Skeletal muscle satellite cell (primary cell): ENCODE results near the gene ZNHIT3.
"Not testable (repeated sequence)": the region's sequence is repeated elsewhere in the genome, so short reads cannot be mapped to it uniquely, and the experiment has no call there.

ENCODE experiments used
- H3K27me3 ChIP-seq: 2 replicates; pipeline ENCODE4 v1.7.0; 2013; ENCODE audit warnings: low read length; ENCODE audit not compliant: control insufficient read depth, insufficient read depth
- H3K36me3 ChIP-seq: 2 replicates; pipeline ENCODE4 v1.7.0; 2013; ENCODE audit warnings: mild to moderate bottlenecking, control low read depth, low read length; ENCODE audit not compliant: insufficient read depth
- H3K4me1 ChIP-seq: 2 replicates; pipeline ENCODE4 v1.7.0; 2013; ENCODE audit warnings: low read length; ENCODE audit not compliant: control insufficient read depth, insufficient read depth
- H3K4me2 ChIP-seq: 2 replicates; pipeline ENCODE4 v1.7.0; 2013; ENCODE audit warnings: mild to moderate bottlenecking, low read length
- H3K4me3 ChIP-seq: 2 replicates; pipeline ENCODE4 v1.7.0; 2013; ENCODE audit warnings: low read length
- H3K9ac ChIP-seq: 2 replicates; pipeline ENCODE4 v1.7.0; 2013; ENCODE audit warnings: mild to moderate bottlenecking, low read depth, low read length, moderate library complexity
- H3K9me3 ChIP-seq: replicated peaks from 2 replicates; pipeline ENCODE4 v1.7.0; 2013; ENCODE audit warnings: mild to moderate bottlenecking, control low read depth, low read length

Gene ZNHIT3

DNA sequence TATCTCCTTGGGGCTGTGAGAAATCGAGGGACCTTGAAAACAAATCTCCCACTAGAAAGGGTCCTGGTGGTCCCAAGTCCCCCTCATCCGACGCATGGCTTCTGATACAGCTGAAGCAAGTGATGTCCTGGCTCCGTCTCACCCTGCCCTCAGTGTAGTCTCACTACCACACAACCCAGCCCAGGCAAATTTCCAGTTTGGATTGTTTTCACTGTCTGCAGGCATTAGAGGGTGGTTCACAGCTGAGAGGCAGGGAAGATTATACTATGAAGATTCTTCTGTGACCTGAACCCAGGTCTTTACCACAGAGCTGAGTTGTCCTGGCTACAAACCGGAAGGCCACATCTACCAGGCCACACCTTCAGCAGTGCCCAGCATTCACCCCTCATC lies 17.7 kb downstream of the ZNHIT3 start:
- Histone ChIP-seq H3K4me2 (no peak overlapping the region), H3K36me3 (peaks cover 60% of the 10 kb centered on the region), H3K27me3 (no peaks in the 10 kb centered on the region), H3K4me3 (no peak overlapping the region), H3K4me1 (no peaks in the 10 kb centered on the region), H3K9ac (no peak overlapping the region), H3K9me3 (no peaks in the 10 kb centered on the region)

DNA sequence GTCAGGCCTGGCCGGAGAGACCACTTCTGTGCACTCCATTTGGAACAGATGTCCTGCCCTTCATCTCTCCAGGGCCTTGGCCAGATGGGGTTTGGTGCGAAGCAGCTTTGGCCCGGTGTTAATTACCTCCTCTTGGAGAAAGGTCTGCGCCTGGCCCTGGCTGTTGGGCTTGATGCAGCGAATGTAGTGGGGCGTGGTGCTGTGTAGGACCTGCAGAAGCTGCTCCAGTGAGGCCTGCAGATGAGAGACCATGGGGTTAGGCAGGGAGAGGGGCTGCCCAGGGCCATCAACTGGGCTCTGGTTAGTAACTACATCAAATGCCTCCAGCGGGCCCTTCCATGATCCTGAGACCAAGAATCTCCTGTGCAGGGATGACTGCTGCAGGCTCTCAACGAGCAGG lies 18.7 kb downstream of the ZNHIT3 start:
- H3K4me2 ChIP-seq, result no peak overlapping the region

GRCh38 chr17:36506249-36506826 lies 19.9 kb downstream of the ZNHIT3 start:
- Histone ChIP-seq H3K4me2 (no peak overlapping the region), H3K36me3 (peaks cover 68% of the 10 kb centered on the region), H3K27me3 (no peaks in the 10 kb centered on the region), H3K4me1 (no peaks in the 10 kb centered on the region), H3K9me3 (no peaks in the 10 kb centered on the region), H3K9ac (no peak overlapping the region), H3K4me3 (no peak overlapping the region)

More for the DNA sequence above, 18.7 kb downstream of the ZNHIT3 start:
- no peaks in the 10 kb centered on the region for H3K9me3 ChIP-seq
- H3K27me3 ChIP-seq, result no peaks in the 10 kb centered on the region
- no peak overlapping the region for H3K9ac ChIP-seq
- no peak overlapping the region for H3K4me3 ChIP-seq
- H3K36me3 ChIP-seq, result peaks cover 67% of the 10 kb centered on the region
- no peaks in the 10 kb centered on the region for H3K4me1 ChIP-seq

DNA sequence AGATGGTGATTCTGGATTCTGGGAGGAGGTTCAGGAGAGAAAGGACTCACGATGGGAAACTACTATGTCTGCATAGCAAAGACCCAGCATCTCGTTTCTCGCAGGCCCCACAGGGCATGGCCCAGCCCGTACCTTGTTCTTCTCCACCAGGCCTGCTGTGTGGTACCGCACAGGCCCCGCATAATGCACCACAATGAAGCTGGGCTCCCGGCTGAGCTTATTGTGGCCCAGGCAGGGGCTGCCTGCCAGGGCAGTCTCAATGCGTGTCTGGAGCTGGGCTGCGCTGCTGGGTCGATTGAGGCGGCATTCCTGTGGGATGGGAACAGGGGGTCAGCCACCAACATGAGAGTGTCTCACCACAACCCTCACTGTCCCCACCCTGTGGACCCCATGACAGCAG lies 20.4 kb downstream of the ZNHIT3 start:
- H3K27me3 ChIP-seq, result no peaks in the 10 kb centered on the region
- H3K36me3 ChIP-seq, result peaks cover 69% of the 10 kb centered on the region
- no peaks in the 10 kb centered on the region for H3K4me1 ChIP-seq
- no peak overlapping the region for H3K4me3 ChIP-seq
- no peaks in the 10 kb centered on the region for H3K9me3 ChIP-seq
- H3K4me2 ChIP-seq, result no peak overlapping the region
- no peak overlapping the region for H3K9ac ChIP-seq

DNA sequence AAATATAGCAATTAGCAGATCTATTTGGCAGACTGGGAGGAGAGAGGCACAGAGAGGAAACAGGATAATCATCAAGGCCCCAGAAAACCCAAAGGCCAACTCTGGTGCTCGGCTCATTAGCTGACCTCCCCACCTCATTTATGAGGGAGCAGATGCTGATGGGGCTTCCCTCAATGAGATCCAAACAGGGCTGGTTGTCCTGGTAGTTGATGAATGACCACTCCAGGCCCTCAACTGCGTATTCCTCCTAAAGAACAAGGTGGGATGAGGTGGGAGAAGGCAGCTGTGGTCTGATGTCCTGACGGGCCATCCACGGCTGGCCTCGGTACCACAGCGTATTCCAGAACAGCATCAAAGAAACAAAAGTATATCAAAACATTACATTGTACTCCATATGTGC lies 20.8 kb downstream of the ZNHIT3 start:
- no peak overlapping the region for H3K4me2 ChIP-seq
- peaks cover 67% of the 10 kb centered on the region for H3K36me3 ChIP-seq
- no peak overlapping the region for H3K9ac ChIP-seq
- H3K4me3 ChIP-seq, result no peak overlapping the region
- no peaks in the 10 kb centered on the region for H3K9me3 ChIP-seq
- H3K4me1 ChIP-seq, result no peaks in the 10 kb centered on the region
- no peaks in the 10 kb centered on the region for H3K27me3 ChIP-seq

GRCh38 chr17:36508439-36508838 lies 22.0 kb downstream of the ZNHIT3 start:
- not testable (repeated sequence) for H3K4me2 ChIP-seq, H3K9ac ChIP-seq, H3K4me3 ChIP-seq, H3K27me3 ChIP-seq, H3K9me3 ChIP-seq, H3K4me1 ChIP-seq
- H3K36me3 ChIP-seq, result peaks cover 68% of the 10 kb centered on the region

GRCh38 chr17:36509272-36509985 lies 22.9 kb downstream of the ZNHIT3 start:
- H3K4me2 ChIP-seq, result no peak overlapping the region
- no peaks in the 10 kb centered on the region for H3K4me1 ChIP-seq
- no peaks in the 10 kb centered on the region for H3K9me3 ChIP-seq
- no peaks in the 10 kb centered on the region for H3K27me3 ChIP-seq
- H3K4me3 ChIP-seq, result no peak overlapping the region
- H3K9ac ChIP-seq, result no peak overlapping the region
- H3K36me3 ChIP-seq, result peaks cover 66% of the 10 kb centered on the region

DNA sequence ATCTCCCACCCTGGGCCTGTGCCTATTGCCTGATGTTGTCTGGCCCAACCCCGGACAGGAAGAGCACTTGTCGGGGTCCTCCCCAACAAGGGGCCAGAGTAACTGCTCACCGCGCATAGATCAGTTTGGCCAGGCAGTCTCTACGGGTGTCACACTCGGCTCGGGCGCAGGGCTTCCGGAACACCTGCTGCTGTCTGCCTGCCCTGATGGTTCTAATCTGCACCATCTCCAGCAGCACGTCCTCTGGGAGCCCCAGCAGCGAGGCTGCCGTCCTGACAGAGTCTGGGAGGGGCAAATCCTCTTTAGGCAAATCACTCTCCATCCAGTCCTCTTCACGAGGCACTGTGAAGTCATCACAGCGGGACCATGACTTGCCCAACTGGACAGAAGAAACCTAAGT lies 24.2 kb downstream of the ZNHIT3 start:
- Histone ChIP-seq H3K9ac (no peak overlapping the region), H3K27me3 (no peaks in the 10 kb centered on the region), H3K4me1 (no peaks in the 10 kb centered on the region), H3K4me2 (no peak overlapping the region), H3K36me3 (peaks cover 69% of the 10 kb centered on the region), H3K4me3 (no peak overlapping the region), H3K9me3 (no peaks in the 10 kb centered on the region)

- Histone ChIP-seq H3K4me2 (no peak overlapping the region), H3K9ac (no peak overlapping the region), H3K27me3 (no peaks in the 10 kb centered on the region), H3K36me3 (peaks cover 69% of the 10 kb centered on the region), H3K4me1 (no peaks in the 10 kb centered on the region), H3K9me3 (no peaks in the 10 kb centered on the region), H3K4me3 (no peak overlapping the region)
These were observed 24.7 kb downstream of the ZNHIT3 start for GRCh38 chr17:36511216-36511615.

- Histone ChIP-seq H3K9me3 (no peaks in the 10 kb centered on the region), H3K27me3 (no peaks in the 10 kb centered on the region), H3K4me1 (no peaks in the 10 kb centered on the region), H3K9ac (no peak overlapping the region), H3K4me3 (no peak overlapping the region), H3K4me2 (no peak overlapping the region), H3K36me3 (peaks cover 63% of the 10 kb centered on the region)
These were observed 26.2 kb downstream of the ZNHIT3 start for GRCh38 chr17:36512641-36513040.

DNA sequence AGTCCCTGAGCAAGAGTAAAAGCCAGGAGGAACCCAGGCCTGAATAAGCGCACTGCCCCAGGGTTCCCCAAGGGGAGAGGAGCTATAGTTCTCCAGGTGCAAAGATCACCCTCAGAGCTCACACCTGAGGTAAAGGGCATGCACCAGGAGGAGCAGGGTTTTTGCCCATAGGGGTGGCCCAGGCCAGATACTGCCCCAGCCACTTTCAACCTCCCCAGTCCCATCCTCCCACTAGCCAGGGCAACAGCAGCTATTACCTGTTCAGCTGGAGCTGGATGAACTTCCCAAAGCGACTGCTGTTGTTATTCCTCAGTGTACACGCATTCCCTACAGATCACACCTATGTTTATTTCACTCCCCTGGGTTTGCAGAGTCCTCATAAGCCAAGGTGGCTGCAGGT lies 28.4 kb downstream of the ZNHIT3 start:
- Histone ChIP-seq H3K9ac (no peak overlapping the region), H3K4me2 (no peak overlapping the region), H3K9me3 (no peaks in the 10 kb centered on the region), H3K4me1 (no peaks in the 10 kb centered on the region), H3K36me3 (peaks cover 62% of the 10 kb centered on the region), H3K4me3 (no peak overlapping the region), H3K27me3 (no peaks in the 10 kb centered on the region)

DNA sequence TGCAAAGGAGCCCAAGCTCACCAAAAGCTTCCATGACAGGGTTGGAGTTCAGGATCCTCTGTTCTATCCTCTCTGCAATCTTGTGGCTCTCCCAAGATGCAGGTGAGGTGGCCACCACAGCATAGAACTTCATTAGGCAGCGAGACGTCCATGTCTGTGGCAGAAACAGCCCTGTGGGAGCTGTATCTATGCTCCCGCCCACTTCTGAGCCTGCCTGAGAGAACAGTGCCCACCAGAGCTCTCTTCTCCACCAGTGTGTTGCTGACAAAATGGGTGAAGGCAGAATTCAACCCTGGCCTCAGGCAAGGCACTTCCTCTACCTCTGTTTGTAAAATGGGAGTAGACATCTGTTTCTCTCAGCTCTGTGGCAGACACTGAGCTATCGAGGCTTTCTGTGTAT lies 29.4 kb downstream of the ZNHIT3 start:
- peaks cover 63% of the 10 kb centered on the region for H3K36me3 ChIP-seq
- no peak overlapping the region for H3K4me3 ChIP-seq
- no peaks in the 10 kb centered on the region for H3K27me3 ChIP-seq

More for the DNA sequence above, 29.4 kb downstream of the ZNHIT3 start:
- H3K9ac ChIP-seq, result no peak overlapping the region
- no peak overlapping the region for H3K4me2 ChIP-seq
- H3K4me1 ChIP-seq, result no peaks in the 10 kb centered on the region
- H3K9me3 ChIP-seq, result no peaks in the 10 kb centered on the region
